BLaER1 (cell line): Measurements from ENCODE around the gene DHDH.

ENCODE experiments used
- H3K27ac ChIP-seq: shearing (Covaris generic); formaldehyde crosslinking; 2 replicates; pipeline ENCODE4 v1.8.1; 2022
- H3K27me3 ChIP-seq: shearing (Covaris generic); formaldehyde crosslinking; 2 replicates; pipeline ENCODE4 v1.8.1; 2022
- H3K36me3 ChIP-seq: shearing (Covaris generic); formaldehyde crosslinking; 2 replicates; pipeline ENCODE4 v1.8.1; 2022
- H3K4me1 ChIP-seq: shearing (Covaris generic); formaldehyde crosslinking; 2 replicates; pipeline ENCODE4 v1.8.1; 2022
- H3K4me2 ChIP-seq: shearing (Covaris generic); formaldehyde crosslinking; 2 replicates; pipeline ENCODE4 v1.8.1; 2022
- H3K4me3 ChIP-seq: shearing (Covaris generic); formaldehyde crosslinking; 2 replicates; pipeline ENCODE4 v1.8.1; 2022
- H3K9ac ChIP-seq: shearing (Covaris generic); formaldehyde crosslinking; 2 replicates; pipeline ENCODE4 v1.8.1; 2022
- H3K9me3 ChIP-seq: shearing (Covaris generic); formaldehyde crosslinking; 2 replicates; pipeline ENCODE4 v1.8.1; 2022
- H4K20me1 ChIP-seq: shearing (Covaris generic); formaldehyde crosslinking; 2 replicates; pipeline ENCODE4 v1.8.1; 2022
- Cebpa-rat ChIP-seq: shearing (Covaris generic); IDR thresholded peaks from 2 replicates; pipeline ENCODE4 v1.8.1; 2022

DHDH gene

DNA sequence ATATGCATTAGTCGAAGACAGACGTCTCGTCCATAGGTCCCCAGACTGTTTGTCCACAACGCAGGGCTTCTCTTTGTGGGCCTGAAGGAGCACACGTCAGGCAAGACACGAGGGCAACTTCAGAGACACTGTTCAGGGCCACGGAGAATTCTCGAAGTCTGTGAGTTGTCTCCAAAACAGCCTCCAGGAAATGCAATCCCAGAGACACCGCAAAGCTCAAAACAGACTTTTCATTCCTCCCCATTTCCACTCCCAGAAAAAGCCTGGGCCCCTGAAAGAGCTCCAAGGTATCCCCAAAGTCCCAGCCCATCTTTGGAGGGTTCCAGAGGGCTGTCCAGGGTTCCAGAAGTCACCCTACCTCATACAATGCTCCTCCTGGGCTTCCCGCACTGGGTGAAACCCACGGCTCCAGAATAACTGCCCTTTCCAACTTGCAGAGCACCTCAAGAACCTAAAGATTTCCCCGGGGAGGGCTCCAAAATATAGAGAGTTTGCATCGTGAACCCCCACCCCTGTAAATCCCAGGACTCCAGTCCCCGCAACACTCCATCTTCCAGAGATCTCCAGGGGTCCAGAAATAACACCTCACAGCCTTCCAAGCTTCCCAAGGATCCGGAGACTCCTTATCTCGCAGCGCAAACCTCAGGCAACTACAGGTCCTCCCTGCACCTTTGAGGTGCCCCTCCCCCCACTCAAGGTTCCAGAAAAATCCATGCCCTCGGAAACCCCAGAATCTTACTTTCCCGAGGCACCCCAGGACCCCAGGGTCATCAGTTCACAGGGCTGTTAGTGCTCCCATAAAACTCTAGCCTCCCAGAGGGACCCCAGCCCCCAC lies 30.9 kb downstream of the DHDH start:
- Histone ChIP-seq H3K9me3 (no peaks in the 10 kb centered on the region), H3K27ac (peak overlapping the region; percentile 80), H4K20me1 (peaks cover 34% of the 10 kb centered on the region), H3K4me1 (peaks cover 72% of the 10 kb centered on the region), H3K4me2 (peak overlapping the region; percentile 99), H3K27me3 (no peaks in the 10 kb centered on the region), H3K4me3 (peak overlapping the region; percentile 62), H3K9ac (peak overlapping the region; percentile 66), H3K36me3 (peaks cover 39% of the 10 kb centered on the region)
- no peak for TF ChIP-seq Cebpa-rat

DNA sequence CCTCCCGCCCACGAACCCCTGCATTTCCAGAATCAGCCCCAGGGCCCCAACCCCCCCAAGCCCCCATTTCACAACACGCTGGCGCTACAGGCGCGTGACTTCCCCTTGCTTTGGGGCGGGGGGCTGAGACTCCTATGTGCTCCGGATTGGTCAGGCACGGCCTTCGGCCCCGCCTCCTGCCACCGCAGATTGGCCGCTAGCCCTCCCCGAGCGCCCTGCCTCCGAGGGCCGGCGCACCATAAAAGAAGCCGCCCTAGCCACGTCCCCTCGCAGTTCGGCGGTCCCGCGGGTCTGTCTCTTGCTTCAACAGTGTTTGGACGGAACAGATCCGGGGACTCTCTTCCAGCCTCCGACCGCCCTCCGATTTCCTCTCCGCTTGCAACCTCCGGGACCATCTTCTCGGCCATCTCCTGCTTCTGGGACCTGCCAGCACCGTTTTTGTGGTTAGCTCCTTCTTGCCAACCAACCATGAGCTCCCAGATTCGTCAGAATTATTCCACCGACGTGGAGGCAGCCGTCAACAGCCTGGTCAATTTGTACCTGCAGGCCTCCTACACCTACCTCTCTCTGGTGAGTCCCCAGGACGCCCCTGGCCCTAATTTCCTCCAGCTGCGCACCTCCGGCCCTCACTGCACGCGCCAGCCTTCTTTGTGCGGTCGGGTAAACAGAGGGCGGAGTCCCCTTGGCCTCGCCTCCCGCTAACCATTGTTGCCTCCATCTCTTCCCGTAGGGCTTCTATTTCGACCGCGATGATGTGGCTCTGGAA lies 31.7 kb downstream of the DHDH start, which contains the start of gene FTL:
Gene FTL, plus strand, starts transcription at position 270 of the 766 bp plus-strand sequence. Its CDS starts 199 bp downstream, at position 469.
- Histone ChIP-seq H3K4me3 (peak within 1 kb of the TSS; percentile 91), H3K27me3 (no peaks in the 10 kb centered on the region), H3K4me2 (peak within 1 kb of the TSS; percentile 99), H3K9ac (peak within 1 kb of the TSS; percentile 93), H3K4me1 (peaks cover 73% of the 10 kb centered on the region), H4K20me1 (peaks cover 34% of the 10 kb centered on the region), H3K36me3 (peaks cover 47% of the 10 kb centered on the region), H3K9me3 (no peaks in the 10 kb centered on the region), H3K27ac (peak within 1 kb of the TSS; percentile 92)
- TF ChIP-seq Cebpa-rat: 0 out of 2 replicates have a peak, but pooled peaks have one; percentile 38

DNA sequence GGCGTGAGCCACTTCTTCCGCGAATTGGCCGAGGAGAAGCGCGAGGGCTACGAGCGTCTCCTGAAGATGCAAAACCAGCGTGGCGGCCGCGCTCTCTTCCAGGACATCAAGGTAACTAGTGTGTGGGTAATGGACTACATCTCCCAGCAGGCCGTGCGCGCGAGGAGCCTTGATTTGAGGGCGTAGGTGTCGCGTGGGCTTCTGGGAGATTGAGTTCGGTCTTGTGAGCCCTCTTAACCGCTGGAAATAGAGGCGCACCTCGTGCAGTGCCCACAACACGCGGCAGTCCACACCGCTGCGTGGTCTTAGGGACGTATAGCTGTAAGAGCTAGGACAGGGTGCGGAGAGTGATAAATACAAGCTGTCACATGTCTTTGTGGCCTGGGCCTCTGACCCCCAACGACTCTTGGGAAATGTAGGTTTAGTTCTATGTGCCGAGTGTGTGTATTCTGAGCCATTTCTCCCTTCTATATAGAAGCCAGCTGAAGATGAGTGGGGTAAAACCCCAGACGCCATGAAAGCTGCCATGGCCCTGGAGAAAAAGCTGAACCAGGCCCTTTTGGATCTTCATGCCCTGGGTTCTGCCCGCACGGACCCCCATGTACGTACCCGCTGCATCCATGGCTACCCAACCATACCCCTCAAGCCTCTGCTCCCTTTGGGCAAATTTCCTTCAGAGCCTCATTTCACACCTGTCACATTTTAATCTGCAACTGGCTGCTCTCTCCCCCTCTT lies 32.5 kb downstream of the DHDH start:
- no peak for TF ChIP-seq Cebpa-rat
- H3K9me3 ChIP-seq: no peaks in the 10 kb centered on the region
- H3K4me3 ChIP-seq: peak overlapping the region; percentile 91
- peaks cover 34% of the 10 kb centered on the region for H4K20me1 ChIP-seq
- H3K27me3 ChIP-seq: no peaks in the 10 kb centered on the region
- peak overlapping the region; percentile 92 for H3K27ac ChIP-seq
- H3K4me2 ChIP-seq: peak overlapping the region; percentile 99
- peak overlapping the region; percentile 93 for H3K9ac ChIP-seq
- H3K36me3 ChIP-seq: peaks cover 51% of the 10 kb centered on the region
- H3K4me1 ChIP-seq: peaks cover 79% of the 10 kb centered on the region

DNA sequence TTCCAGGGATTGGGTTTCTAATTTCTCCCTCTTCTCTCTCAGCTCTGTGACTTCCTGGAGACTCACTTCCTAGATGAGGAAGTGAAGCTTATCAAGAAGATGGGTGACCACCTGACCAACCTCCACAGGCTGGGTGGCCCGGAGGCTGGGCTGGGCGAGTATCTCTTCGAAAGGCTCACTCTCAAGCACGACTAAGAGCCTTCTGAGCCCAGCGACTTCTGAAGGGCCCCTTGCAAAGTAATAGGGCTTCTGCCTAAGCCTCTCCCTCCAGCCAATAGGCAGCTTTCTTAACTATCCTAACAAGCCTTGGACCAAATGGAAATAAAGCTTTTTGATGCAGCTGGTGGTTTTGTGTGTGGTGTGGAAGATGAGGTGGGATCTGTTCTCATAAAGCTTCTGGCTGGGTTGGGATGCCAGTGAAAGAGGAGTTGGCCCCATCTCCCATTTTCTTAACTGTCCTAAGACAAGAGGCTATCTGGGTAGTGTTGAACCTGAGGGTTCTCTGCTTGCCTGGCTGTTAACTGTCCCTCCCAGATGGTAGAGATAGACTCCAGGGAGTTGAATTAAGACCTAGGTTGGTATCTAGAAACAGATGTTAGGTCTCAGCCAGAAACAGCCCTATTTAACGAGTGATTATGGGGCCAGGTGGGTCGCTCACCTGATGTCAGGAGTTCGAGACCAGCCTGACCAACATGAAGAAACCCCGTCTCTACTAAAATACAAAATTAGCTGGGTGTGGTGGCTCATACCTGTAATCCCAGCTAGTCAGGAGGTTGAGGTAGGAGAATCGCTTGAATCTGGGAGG lies 33.2 kb downstream of the DHDH start:
- peaks cover 34% of the 10 kb centered on the region for H4K20me1 ChIP-seq
- peak overlapping the region; percentile 92 for H3K27ac ChIP-seq
- peak overlapping the region; percentile 99 for H3K4me2 ChIP-seq
- H3K4me1 ChIP-seq: peaks cover 72% of the 10 kb centered on the region
- H3K36me3 ChIP-seq: peaks cover 51% of the 10 kb centered on the region
- no peak for TF ChIP-seq Cebpa-rat
- H3K9me3 ChIP-seq: no peaks in the 10 kb centered on the region
- peak overlapping the region; percentile 93 for H3K9ac ChIP-seq
- H3K4me3 ChIP-seq: peak overlapping the region; percentile 91
- H3K27me3 ChIP-seq: no peaks in the 10 kb centered on the region

DNA sequence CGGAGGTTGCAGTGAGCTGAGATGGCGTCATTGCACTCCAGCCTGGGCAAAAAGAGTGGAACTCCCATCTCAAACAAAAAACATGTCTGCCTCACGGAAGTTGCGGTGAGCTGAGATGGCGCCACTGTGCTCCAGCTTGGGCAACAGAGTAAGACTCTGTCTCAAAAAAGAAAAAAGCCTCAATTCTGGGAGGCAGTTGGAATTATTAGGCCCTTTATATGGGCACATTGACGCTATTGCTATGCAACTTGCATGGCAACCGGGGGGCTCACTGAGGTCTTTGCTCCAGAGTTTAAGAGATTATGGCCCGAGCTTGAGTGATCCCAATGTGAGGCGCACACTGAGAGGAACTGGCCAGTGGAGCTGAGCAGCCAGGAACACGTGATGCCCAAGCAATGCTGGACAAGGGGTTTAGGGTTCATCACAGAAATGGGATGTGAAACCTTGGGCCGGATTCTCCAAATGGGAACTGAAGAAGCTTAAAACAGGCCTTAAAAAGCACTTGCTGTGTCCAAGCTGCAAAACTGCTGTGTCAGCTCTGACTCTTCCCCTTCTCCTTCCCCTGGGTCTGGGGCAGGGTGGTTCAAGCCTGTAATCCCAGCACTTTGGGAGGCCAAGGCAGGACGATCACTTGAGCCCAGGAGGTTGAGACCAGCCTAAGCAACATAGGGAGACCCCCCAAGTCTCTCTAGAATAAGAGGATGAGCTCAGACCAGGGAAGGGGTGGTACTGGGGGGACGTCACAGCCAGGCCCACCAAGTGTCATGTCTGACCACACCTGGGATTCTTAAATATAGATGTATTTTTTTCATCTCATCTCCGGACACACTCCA lies 34.1 kb downstream of the DHDH start:
- H3K4me2 ChIP-seq: peak overlapping the region; percentile 99
- H3K36me3 ChIP-seq: peaks cover 59% of the 10 kb centered on the region
- peak overlapping the region; percentile 23; the same call in 1 of the 2 replicates for H3K27ac ChIP-seq
- H3K27me3 ChIP-seq: no peaks in the 10 kb centered on the region
- H3K9ac ChIP-seq: peak overlapping the region; percentile 43
- H4K20me1 ChIP-seq: peaks cover 34% of the 10 kb centered on the region
- TF ChIP-seq Cebpa-rat: no peak
- H3K4me1 ChIP-seq: peaks cover 64% of the 10 kb centered on the region
- H3K4me3 ChIP-seq: no peak overlapping the region; the same call in 1 of the 2 replicates
- no peaks in the 10 kb centered on the region for H3K9me3 ChIP-seq

DNA sequence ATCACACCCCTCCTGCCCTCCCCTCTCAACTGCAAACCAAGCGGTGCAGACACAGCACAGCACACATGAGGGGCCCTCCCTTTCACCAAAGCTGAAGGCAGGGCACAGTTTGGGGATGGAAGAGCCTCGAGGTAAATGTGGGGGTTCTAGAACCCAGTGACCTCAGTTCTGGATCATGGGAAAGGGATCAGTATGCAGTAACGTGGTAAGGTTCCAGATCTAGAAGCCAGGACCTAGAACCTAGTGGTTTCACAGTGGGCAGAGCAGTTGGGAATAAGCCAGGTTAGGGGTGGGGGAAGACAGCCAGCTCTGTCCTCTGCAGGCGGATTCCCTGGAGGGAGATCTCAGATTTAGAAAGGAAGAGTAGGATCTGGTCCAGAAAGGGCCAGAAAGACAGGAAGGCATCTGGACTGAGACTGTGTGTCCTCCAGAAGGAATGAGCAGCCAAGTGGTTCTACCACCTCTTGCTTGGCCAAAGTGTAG lies 34.7 kb downstream of the DHDH start:
- Histone ChIP-seq H3K36me3 (peaks cover 65% of the 10 kb centered on the region), H3K4me3 (no peak overlapping the region), H3K9ac (peak overlapping the region; percentile 43), H3K4me2 (peak overlapping the region; percentile 99; the same call in 1 of the 2 replicates), H3K27me3 (no peaks in the 10 kb centered on the region), H3K4me1 (peaks cover 60% of the 10 kb centered on the region), H4K20me1 (peaks cover 34% of the 10 kb centered on the region), H3K9me3 (no peaks in the 10 kb centered on the region), H3K27ac (peak overlapping the region; percentile 23)
- no peak for TF ChIP-seq Cebpa-rat

DNA sequence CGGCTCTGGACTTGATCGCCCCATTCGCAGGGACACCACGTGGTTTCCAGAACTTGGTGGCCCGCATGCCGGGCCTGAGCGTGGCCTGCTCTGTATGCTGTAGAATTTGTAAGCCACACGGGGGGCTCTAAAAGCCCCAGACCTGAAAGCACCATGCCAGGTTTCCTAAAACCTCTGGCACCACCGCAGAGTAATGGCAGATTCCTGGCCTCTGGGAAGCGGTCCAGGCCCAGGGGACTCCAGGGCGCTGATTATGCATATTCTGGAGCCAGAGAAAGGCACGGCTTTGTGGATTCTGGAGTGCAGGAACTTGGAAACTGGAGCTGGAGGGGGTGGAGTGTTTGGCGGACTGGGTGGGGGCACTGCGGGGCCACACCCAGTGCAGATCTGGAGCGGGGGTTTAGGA lies 35.3 kb downstream of the DHDH start:
- Histone ChIP-seq H3K4me1 (peaks cover 54% of the 10 kb centered on the region), H3K27ac (no peak overlapping the region; the same call in 1 of the 2 replicates), H3K4me3 (no peak overlapping the region), H3K9ac (peak overlapping the region; percentile 43; the same call in 1 of the 2 replicates), H3K9me3 (no peaks in the 10 kb centered on the region), H3K36me3 (peaks cover 71% of the 10 kb centered on the region), H4K20me1 (peaks cover 34% of the 10 kb centered on the region), H3K4me2 (no peak overlapping the region), H3K27me3 (no peaks in the 10 kb centered on the region)
- no peak for TF ChIP-seq Cebpa-rat
